ENCODE data around the gene TNFRSF1B. TPM values are rescaled to one million over a fixed set of nuclear protein-coding genes. Genes with fewer than 3 reads are reported as not detected.

TNFRSF1B gene
- total RNA-seq, 4 donors from 2014 or later = 27.4 to 62.1 (median 43.5) TPM

DNA sequence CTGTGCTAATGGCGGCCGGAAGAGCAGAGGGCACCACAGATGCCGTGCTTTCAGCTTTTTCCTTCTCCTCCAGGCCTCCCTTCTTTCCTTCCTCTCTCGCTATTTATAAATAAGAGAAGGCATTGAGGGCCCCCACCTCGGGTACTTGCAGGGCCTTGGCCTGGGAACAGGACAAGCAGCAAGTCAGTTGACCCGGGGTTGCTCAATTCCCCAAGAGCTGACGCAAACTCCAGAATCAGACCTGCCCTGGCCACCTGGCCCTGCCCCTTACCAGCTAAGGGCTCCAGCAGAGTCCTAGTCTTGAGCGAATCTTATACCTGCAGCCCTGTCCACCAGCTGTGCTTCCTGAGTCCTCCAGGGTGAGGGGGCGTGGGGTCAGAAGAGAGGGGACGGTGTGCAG lies 13.5 kb downstream of the TNFRSF1B start:
- WGBS, 2 donors = 60 to 64% methylated on average over 10 of the region's 10 CpGs
- Histone ChIP-seq H3K4me3 (no peak overlapping the region), H3K36me3 (no peaks in the 10 kb centered on the region), H3K4me1 (peaks cover 0 to 96% (median 75%) of the 10 kb centered on the region in 4 donors), H3K27me3 (no peaks in the 10 kb centered on the region), H3K9me3 (no peaks in the 10 kb centered on the region), H3K27ac (peak overlapping the region; percentile 56 to 97 (median 87))
- DNase-seq (ENCODE audit: low spot score in 2 of 2) = peak in 1 of 2 donors; percentile 75
- TF ChIP-seq EP300 (IDR thresholded peaks at IDR 0.05) (peak; percentile 84 to 88), POLR2A (IDR thresholded peaks at IDR 0.05) (peak in 1 of 2 donors; percentile 16)
- TF ChIP-seq, protein P1, sequence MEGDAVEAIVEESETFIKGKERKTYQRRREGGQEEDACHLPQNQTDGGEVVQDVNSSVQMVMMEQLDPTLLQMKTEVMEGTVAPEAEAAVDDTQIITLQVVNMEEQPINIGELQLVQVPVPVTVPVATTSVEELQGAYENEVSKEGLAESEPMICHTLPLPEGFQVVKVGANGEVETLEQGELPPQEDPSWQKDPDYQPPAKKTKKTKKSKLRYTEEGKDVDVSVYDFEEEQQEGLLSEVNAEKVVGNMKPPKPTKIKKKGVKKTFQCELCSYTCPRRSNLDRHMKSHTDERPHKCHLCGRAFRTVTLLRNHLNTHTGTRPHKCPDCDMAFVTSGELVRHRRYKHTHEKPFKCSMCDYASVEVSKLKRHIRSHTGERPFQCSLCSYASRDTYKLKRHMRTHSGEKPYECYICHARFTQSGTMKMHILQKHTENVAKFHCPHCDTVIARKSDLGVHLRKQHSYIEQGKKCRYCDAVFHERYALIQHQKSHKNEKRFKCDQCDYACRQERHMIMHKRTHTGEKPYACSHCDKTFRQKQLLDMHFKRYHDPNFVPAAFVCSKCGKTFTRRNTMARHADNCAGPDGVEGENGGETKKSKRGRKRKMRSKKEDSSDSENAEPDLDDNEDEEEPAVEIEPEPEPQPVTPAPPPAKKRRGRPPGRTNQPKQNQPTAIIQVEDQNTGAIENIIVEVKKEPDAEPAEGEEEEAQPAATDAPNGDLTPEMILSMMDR (IDR thresholded peaks at IDR 0.05) = no peak

DNA sequence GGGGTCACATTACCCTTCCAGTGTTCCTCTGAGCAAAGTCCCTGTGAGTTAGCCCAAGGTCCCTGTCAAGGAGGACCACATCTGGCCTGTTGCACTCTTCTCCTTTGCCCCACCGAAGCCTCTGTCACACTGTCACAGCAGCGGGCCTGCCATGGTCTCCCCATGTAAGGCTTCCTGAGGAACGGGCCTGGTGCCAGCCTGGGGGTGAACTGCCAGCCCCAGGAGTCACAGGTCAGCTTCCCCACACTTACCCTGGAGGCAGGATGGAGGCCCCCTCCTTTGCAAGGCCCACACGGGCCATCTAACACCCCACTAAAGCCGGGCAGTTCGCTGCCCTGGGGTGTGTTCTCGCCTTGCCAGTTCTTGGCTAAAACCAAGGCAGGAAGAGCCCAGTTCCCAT lies 14.1 kb downstream of the TNFRSF1B start:
- 44 to 65% methylated on average over 7 of the region's 7 CpGs for WGBS, 2 donors
- TF ChIP-seq POLR2A (IDR thresholded peaks at IDR 0.05) = no peak
- TF ChIP-seq EP300 (IDR thresholded peaks at IDR 0.05) = no peak
- TF ChIP-seq, protein P1 (IDR thresholded peaks at IDR 0.05) = no peak
- Histone ChIP-seq H3K4me1 (peaks cover 0 to 96% (median 76%) of the 10 kb centered on the region in 4 donors), H3K36me3 (no peaks in the 10 kb centered on the region), H3K9me3 (no peaks in the 10 kb centered on the region), H3K27me3 (no peaks in the 10 kb centered on the region), H3K27ac (peak overlapping the region; percentile 56 to 97 (median 87)), H3K4me3 (no peak overlapping the region)
- DNase-seq (ENCODE audit: low spot score in 2 of 2) = no peak

DNA sequence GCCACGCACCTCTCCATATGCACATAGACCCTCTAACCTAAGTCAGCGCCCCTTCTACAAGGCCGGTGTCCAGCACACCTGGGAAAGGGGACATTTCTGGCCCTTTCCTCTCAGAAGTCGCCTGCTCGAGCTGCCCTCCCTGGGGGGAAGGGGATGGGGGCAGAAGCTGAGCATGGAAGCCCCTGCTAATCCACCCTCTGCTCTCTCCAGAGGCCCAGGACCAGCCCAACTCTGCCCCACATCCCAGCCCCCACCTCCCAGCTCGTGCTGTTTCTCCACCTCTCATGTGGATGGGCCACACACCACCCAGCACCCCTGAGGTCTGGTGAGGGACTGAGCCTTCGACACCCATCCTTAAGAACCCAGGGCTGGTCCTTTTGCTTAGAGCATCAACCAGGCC lies 14.8 kb downstream of the TNFRSF1B start:
- no peaks in the 10 kb centered on the region for H3K9me3 ChIP-seq
- peak overlapping the region; percentile 56 to 97 (median 87) for H3K27ac ChIP-seq
- no peaks in the 10 kb centered on the region for H3K27me3 ChIP-seq
- no peak for DNase-seq (ENCODE audit: low spot score in 2 of 2)
- no peak overlapping the region for H3K4me3 ChIP-seq
- 92 to 96% methylated on average over 6 to 7 of the region's 7 CpGs for WGBS, 2 donors
- H3K36me3 ChIP-seq = no peaks in the 10 kb centered on the region
- peaks cover 0 to 97% (median 79%) of the 10 kb centered on the region in 4 donors for H3K4me1 ChIP-seq
- TF ChIP-seq, protein P1 (IDR thresholded peaks at IDR 0.05) = no peak
- no peak for TF ChIP-seq POLR2A (IDR thresholded peaks at IDR 0.05)

DNA sequence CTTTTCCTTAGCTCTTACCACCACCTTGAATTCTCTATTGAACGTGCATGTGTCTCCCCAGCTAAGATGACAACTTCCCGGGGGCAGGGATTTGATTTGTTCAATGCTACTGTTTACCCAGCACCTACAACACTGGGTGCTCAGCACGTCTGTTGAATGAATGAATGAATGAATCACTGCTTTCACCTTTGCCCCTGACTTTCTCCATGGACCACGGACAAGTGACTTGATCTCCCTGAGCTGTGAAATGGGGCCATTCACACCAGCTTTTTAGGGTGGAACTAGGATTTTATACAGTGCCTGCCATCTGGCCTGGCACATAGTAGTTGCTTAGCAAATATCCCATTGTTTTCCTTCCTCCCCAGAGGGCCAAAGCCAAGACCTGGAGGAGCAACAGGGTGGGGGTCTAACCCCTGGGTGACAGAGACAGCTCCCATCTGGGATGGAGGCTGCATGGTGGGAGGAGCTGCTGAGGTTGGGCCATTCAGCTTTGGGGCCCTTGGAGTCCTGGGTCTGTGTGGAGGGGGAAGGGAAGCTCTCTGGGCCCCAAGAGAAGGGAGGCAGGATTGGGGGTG lies 15.7 kb downstream of the TNFRSF1B start:
- no peaks in the 10 kb centered on the region for H3K9me3 ChIP-seq
- no peak overlapping the region for H3K4me3 ChIP-seq
- no peak for DNase-seq (ENCODE audit: low spot score in 2 of 2)
- TF ChIP-seq EP300 (IDR thresholded peaks at IDR 0.05) (no peak), POLR2A (IDR thresholded peaks at IDR 0.05) (no peak)
- TF ChIP-seq, protein P1 (IDR thresholded peaks at IDR 0.05) = no peak
- peak overlapping the region; percentile 36 to 97 (median 87) for H3K27ac ChIP-seq
- no peaks in the 10 kb centered on the region for H3K36me3 ChIP-seq
- H3K4me1 ChIP-seq = peaks cover 0 to 97% (median 78%) of the 10 kb centered on the region in 4 donors
- no peaks in the 10 kb centered on the region for H3K27me3 ChIP-seq
- WGBS, 2 donors = 55 to 56% methylated on average over 4 of the region's 4 CpGs

DNA sequence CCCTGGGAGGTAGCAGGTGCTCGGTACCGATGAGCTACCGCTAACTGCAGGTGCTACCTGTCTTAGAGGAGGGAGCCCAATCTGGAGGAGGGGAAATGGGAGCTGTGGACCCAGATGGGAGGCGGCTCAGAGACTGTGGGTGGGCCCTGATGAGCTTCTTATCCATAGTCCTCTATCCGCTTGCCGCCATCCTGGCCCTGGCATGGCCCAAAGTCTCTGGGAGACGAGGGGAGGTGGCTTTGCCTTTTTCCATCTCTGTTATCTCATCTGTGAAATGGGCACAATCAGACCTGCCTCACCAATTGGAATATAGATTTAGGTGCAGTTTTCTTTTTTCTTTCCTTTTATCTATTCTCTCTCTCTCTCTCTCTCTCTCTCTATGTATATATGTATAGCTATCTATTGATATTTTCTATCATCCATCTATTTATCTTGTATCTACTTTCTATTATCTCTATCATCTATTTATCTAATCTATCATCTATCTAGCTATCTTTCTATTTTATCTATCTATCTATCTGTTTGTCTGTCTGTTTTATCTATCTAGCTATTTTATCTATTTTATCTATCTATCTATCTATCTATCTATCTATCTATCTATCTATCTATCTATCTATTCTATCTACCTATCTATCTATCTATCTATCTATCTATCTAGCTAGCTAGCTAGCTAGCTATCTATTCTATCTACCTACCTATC lies 16.5 kb downstream of the TNFRSF1B start:
- Histone ChIP-seq H3K36me3 (no peaks in the 10 kb centered on the region), H3K4me3 (no peak overlapping the region), H3K27ac (peak overlapping the region; percentile 84 to 97 (median 87)), H3K4me1 (peaks cover 0 to 97% (median 78%) of the 10 kb centered on the region in 4 donors), H3K27me3 (no peaks in the 10 kb centered on the region), H3K9me3 (no peaks in the 10 kb centered on the region)
- TF ChIP-seq EP300 (IDR thresholded peaks at IDR 0.05) = no peak
- TF ChIP-seq, protein P1 (IDR thresholded peaks at IDR 0.05) = no peak
- TF ChIP-seq POLR2A (IDR thresholded peaks at IDR 0.05) = no peak
- WGBS, 2 donors = 88 to 89% methylated on average over 7 of the region's 7 CpGs
- DNase-seq (ENCODE audit: low spot score in 2 of 2) = no peak

Measured in tibial nerve (tissue), 4 donors.